Islet of Langerhans (tissue), 1 donor: ENCODE results near the gene NDUFV2.
"Not testable (repeated sequence)": the region's sequence is repeated elsewhere in the genome, so short reads cannot be mapped to it uniquely, and the experiment has no call there.

ENCODE experiments used
- FAIRE-seq: peaks from one replicate; lab custom pipeline; 2011; peaks lifted over from hg19 to GRCh38; lab: Jason Lieb, UNC

The NDUFV2 gene

DNA sequence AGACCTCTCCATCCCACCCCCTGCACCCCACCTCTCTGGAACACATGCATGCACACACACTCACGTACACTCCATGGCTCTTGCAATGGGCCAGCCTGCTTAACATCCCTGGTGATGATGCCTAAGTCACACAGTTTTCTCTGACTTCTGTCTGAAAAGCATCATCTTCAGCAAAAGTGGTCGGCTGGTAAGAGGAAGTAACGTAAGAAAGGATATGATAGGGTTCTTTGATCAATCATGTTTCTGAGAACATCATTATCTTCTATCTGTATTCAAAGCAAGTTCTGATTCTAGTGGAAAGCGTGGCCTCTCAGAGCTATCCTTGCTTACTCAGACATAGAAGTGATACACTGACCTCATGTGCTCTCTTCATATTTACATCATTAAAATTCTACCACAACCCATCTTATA is 11.4 kb upstream of the NDUFV2 start:
- no peak for FAIRE-seq

DNA sequence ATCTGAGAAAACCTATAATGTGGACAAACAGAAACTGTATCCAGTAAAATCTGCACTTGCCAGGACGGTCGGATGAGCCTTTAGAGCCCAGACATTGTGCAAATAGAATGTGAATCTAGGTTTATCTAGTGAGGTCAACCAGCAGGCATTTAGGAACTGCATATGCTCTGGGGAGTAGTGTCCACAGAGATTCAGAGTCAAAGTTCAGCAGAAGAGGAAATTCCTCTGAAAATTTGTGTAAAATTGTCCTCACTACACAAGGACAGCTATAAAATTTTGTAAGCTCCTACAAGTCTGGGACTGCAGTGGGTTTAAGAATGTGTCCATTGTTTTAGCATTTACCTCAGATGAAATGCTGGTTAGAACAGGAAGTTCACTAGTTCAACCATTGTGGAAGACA is 9.8 kb upstream of the NDUFV2 start:
- no peak for FAIRE-seq

DNA sequence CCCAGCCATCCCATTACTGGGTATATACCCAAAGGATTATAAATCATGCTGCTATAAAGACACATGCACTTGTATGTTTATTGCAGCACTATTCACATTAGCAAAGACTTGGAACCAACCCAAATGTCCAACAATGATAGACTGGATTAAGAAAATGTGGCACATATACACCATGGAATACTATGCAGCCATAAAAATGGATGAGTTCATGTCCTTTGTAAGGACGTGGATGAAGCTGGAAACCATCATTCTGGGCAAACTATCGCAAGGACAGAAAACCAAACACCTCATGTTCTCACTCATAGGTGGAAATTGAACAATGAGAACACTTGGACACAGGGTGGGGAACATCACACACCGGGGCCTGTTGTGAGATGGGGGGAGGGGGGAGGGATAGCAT is 9.4 kb upstream of the NDUFV2 start:
- not testable (repeated sequence) for FAIRE-seq

DNA sequence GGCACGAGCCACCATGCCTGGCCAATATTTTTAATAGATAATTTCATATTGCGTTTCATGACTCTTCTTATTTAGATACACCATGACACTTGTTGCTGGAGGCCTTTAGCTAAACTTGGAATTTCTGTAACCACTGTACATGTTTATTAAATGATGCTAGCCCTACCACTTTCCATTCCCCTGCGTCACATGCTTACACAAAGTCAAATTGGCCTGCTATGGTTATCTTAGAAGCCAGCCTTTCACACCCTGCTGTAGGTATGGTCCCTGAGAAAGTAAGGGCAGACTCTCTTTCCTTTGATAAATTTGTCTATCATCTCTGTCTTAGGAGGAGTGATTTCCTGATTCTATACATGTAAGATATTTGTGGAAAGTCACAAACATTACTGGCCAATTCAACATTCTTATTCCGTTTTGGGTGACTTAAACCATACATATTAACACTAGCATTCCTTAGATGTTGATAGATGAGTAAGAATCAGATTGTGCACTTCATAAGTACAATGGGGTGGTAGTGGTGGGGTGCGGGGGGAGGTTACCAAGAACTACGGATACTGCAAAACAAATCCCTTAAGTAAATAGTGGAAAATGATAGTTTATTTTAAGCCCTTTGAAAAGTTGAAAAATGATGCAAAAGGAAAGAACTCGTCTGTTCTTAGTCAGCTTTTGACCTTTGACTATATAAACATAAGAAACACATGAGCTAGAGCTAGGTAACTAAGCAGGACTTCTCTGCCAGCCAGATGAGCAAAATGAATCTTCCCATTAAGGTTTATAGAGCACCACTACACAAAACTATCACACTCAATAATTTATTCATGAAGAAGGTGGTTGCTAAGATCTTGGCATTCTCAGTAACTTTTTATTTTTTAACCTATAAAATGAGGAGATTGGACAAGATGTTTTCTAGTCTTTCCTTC is 7.9 kb upstream of the NDUFV2 start:
- FAIRE-seq: no peak

DNA sequence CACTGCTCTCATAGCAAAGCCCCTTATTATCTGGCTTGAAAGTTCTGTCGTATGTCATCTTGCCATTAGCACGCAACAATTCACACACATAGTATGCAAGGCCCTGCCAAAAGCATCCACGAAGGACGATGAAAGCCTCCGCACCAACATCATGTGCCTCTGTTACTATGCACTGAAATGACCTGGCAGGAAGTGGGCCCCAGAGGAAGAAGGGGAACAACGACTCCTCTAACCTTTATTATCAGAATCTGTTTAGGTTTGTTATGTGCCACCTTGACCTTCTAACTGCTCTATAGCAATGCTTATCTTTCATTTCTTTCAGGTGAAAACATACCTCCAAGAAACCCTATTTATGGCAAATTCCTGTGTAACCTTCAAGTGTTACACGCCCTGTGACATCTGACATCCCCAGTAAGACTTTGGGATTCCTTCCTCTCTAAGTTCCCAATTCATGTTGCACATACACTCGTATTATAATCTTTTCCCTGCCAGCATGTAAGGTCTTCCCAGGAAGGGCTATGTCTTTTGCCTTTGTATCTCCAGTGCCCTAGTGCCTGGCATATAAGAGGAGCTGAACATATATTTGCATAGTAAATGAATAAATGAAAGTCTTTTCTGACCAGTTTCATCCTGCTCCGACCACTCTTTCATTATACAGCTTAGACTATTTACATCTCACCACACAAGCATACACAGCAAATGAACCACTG is 7.0 kb upstream of the NDUFV2 start:
- no peak for FAIRE-seq

DNA sequence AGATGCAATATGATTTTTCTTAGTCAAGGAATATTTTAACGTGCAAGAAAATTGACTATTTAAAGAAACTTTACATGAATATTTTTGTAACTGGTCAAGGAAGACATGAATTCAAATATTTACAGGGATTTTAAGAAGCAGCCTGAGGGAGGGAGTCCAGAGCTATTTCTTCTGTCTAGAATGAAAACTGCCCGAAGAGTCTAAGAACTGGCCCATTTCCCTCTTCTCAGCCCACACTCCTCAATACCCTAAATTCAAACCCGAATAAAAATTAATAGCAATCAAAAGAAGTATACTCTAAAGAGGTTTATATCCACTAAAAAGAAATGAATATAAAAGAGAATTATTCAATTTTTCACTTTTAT is 6.5 kb upstream of the NDUFV2 start:
- no peak for FAIRE-seq

DNA sequence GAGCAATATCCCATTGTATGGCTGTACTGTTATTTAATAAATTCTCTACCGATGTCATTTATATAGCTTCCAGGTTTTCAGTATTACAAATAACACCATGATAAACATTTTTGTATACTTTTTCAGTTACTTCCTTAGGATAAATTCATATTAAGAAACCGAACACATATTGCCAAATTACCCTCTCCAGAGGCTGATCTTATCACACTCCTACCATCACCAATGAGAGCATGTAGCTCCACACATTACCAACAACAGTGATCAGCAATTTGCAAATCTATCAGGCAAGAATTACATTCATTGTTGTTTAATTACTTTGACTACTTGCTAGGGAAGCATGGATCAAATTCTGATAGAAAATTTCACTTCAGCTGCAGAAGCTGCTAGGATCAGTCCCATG is 5.8 kb upstream of the NDUFV2 start:
- FAIRE-seq: no peak

DNA sequence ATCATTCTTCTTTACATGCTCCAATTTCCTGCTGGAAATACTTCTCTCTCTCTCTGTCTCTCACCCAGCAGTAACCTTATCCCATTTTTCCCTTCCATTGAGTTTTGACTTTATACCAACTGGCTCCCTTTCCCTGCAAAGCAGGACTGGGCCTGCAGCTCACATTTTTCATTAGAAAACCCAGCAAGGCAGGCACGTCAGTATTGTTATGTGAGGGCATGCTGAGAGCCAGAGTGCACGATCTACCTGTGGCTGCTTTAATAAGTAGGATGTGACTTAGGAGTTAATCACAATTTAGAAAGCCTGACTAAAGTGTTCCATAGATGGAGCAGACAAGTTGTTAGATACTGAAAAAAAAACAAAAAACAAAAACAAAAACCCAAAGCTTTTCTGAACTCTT is 5.2 kb upstream of the NDUFV2 start:
- FAIRE-seq: no peak

DNA sequence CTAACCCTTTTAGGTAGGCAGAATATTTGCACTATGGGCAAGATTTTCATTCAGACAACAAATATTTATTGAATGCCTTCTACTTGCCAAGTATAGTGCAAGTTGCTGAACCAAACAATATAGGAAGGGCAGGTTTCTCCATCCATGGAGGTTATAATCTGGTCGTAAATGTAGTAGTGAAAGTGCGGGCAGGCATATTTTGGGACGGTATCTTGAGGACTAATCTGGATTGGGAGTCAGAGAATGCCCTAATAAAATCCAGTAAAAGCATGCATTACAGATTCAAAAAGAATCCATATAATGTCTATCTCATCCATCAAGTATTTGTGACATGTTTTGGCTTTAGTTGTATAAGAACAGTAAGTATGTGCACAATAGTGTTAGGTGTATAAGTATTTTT is 1.7 kb upstream of the NDUFV2 start:
- no peak for FAIRE-seq

DNA sequence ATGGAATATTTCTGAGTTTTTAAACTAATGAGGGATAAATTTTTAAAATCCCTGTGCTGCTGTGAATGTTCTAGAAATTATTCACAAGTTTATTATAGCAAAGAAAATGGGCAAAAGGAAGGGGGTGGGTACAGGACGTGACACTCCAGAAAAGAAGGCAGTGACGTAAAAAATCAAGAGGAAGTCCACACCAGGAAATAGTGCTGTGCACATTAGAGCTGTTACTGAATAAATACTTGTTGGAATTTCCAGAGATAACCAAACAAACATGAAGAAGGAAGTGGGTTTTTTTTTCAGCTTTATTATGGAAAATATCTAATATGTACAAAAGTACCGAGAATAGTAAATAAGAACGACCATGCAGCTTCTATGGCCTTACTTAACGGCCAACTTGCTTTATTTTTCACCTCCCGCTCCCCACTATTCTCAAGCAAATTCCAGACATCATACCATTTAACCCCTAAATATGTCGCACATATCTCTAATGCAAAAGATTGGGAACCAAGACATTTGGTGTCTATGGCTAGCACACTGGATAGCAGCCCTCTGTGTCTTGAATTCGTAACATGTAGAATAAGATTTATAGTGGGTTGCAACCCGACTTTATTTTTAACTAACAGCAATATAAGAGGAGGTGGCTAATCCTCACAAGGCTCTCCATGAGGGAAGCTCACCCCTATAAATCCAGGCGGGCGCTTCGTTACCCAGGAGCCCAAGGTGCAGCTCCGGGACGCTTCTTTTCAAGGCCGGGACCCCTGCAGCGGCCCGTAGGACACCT is 580 bp upstream of the NDUFV2 start:
- peak; percentile 98 for FAIRE-seq

DNA sequence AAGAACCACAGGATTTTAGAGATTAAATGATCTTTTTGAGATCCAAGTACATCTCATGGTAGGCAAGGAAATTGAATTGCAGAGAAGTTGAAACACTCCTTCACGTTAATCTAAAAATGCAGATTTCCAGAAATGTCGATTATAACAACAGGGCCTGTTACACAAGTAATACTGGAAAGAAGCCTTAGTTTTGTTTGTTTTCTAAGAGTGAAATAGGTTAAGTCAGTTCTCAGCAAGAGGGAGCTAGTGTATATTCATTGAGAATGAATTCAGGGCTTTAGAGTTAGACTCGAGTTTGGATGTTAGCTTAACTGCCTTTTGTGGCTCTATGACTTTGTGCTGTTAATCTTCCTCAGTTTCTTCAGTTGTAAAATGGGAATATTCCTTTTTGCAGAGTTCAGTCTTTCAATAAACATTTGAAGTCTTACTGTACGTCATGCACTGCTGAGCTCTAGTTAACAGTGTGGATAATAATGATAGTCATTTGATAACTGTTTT is 926 bp downstream of the NDUFV2 start:
- peak; percentile 47 for FAIRE-seq

DNA sequence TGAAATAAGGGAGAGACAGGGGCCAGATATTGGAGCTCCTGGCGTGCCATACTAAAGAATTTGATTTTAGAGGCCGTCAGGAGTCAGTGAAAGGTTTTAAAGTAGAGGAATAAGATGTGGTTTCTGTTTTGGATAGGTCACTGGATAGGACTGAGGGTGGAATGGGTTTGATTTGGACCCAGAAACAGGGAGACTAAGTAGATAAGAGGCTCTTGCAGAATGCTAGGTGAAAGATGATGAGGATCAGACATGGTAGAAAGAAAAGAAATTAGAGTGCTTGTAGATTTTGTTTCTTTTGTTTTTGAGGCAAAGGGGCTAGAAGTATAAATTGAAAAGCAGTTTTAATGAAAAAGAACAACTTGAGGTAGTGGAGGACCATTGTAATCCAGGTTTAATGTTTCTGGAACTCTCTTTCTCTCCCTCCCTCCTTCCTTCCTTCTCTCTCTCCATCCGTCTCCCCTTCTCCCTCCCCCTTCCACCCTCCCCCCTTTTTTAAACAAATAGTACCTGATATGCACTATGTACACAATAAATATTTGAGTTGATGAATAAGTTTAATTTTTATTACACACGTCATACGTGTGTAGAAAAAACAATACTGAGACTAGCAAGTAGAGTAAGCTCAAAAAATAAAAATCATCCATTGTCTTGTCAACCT is 1.9 kb downstream of the NDUFV2 start:
- FAIRE-seq: no peak

DNA sequence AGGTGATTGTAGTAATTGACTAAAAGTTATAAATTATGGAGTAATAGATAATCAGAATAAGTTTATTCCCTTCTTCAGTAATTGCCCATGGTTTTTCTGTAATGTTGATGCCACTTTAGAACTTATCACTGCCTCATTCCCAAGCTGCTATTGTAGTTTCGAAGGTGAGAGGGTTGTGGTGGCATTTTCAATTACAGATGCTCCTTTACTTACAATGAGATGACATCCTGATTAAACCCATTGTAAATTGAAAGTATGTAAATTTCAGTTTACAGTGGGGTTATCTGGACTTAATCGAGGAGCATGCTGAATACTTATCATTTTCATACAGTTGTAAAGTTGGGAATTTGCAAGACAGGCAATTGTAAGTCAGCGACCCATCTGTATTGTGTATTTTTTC is 2.9 kb downstream of the NDUFV2 start:
- FAIRE-seq: peak; percentile 13

DNA sequence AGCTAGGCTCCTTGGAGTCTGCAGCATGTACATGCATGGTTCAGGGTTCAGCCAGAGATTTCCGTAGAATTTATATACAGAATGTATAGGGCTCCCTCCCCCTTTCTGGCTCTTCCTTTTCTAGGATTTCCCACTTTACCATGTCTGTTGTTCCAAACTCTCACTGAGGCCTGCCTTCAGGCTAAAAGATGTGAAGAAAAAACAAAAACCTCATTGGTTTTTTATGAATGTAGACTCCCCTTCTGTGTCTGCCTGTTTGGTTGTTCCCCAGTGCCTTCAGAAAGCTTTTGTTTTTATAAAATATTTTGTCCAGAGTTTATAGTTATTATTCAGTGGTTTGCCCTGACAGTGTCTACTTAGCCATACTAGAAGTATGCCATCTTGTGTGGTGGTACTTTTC is 3.6 kb downstream of the NDUFV2 start:
- FAIRE-seq: no peak

DNA sequence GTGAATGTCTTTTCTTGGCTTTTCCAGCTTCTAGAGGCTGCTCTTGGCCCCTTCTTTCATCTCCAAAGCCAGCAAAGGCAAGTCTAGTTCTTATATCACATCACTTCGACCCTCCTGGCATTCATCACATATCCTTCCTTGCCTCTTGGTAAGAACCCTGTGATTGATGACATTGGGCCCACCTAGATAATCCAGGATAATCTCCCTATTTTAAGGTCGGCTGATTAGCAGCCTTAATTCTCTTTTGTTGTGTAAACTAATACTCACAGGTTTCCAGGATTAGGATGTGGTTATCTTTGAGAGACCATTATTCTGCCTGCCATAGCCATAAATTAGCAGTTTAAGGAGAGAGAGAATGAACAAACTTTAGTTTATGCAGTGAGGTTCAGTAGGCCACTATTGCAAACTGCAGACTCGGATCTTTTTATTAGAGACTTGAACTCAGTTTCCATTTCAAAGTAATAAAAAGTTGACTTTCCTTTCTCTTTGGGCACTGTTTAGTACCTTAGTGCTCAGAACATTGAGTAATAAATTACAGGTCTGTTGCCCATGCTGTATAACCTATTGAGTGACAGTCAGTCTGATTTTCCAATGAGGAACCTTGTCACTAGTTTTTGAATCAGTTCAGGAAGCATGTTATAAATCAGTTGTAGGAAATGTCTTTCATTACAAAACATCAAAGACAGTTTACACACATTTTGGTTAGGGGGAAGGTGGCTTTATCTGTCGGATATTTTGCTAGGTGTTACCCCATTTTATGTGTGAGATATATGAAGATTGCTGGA is 4.5 kb downstream of the NDUFV2 start:
- peak; percentile 5 for FAIRE-seq

DNA sequence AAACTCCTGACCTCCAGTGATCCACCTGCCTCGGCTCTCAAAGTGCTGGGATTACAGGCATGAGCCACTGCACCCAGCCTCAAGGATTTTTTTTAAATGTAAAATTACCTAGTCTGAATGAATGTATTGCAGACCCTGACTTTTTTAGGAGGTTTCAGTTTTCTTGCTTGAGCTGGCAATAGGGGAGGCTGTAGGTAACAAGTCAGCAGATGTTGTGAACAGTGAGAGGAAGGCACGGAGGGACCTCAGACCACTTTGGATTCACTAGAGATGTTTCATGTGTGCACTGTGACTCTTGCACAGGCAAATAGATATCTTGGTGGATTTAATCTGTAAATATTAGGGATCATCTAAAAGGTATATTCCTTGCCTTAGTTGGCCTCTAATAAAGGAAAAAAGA is 6.4 kb downstream of the NDUFV2 start:
- no peak for FAIRE-seq

DNA sequence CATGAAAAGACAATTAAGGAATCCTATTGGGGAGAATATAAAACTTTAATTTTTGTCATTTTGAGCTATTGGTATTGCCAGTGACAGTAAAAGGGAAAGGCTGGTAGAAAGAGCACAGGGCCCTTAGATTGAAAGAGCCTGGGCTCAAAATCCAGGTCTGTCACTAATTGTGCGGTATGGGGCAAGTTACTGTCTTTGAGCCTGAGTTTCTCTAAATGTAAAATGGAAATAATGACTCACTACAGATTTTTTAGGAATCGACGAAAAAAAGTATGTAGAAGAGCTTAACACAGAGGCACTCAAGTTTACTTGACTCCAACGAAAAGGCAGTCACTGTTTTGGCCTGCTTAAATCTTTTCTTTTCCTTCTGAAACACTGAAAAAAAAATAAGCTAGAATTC is 7.0 kb downstream of the NDUFV2 start:
- FAIRE-seq: no peak

DNA sequence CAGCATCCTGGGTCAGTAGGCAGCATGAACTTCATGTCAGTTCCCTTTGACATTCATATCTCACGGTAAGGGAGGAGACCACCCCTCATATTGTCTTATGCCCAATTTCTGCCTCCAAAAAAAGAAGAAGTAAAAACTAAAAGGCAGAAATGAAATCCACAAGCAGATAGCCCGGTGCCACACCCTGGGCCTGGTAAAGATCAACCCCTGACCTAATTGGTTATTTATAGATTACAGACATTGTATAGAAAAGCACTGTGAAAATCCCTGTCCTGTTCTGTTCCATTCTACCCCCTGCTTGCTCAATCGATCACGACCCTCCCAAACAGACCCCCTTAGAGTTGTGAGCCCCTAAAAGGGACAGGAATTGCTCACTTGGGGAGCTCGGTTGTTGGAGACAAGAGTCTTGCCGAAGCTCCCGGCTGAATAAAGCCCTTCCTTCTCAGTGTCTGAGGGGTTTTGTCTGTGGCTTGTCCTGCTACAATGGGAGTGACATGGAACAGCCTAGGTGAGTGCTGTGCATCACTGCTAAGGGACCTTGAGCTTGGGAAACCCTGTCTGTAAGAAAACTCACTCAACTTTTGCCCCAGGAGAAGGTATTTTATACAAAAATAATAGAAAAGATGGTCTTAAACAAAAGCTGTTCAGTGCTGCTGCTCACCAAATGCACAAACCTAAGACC is 11.1 kb downstream of the NDUFV2 start:
- no peak for FAIRE-seq

DNA sequence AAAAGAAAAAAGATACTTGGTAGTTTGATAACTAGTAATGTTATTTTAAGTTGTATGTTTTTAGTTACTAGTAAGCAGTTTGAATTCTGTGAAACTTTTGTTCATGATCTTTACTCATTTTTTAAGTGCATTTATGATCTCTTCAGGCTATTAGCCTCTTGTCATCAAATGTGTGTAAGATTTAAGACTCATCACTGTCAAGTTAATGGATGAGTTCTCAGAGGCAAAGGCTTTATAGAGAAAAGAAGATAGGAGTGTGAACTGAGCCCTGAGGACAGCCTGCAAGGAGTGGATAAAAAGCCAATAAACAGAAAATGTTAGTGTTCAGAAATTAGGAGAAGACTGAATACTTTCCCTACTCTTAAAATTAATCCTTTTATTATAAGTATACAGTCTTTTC is 13.5 kb downstream of the NDUFV2 start:
- FAIRE-seq: no peak

DNA sequence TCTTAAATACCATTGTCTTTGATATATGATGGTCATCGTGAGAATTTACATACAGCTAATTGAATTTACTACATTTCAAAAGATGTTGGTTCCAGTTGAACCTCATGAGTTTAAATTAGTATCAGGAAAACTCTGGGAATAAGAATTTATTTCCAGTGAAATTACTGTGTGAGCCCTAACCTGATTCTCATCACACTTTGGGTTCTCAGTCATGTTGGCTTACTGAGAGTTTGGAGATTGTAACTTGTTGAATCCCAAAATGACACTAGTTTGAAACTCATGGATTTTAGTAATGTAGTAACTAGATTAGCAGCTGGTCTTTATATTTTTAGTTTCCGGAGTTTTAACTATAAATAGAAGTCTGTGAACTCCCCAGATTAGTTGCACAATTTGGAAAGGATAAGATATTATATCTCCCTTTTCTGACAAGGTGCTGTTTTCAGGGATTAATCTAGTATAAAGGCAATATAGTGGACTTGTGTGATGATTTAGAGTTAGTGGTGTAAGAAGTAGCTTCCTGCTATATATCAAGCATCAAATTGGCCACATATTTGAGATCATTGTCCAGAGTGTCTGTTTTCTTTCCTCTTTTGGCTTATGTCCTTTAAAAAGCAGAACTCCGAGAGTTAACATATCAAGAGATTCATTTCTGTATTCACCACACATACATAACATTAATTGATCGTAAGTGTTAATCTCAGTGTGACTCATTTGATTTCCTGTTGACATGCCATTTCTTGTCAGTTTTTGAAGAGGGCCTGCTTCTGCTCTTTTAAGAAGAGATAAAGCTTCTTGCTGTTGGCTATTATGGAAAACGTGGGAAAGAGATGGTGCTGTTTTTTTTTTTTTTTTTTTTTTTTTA is 15.7 kb downstream of the NDUFV2 start:
- FAIRE-seq: peak; percentile 74
